GM21447 (cell line): Measurements from ENCODE around the gene SIAE.
A peak's percentile ranks its signal among the peaks of the same experiment; 100 is the strongest.

ENCODE experiments used
- ATAC-seq: cut with Tn5 transposase; IDR thresholded peaks from one replicate; pipeline ENCODE4 v1.9.1; 2021; ENCODE audit not compliant: unreplicated experiment

SIAE gene

GRCh38 chr11:124673333-124674167 lies at the start of gene SIAE, which contains the start of gene SPA17:
SIAE (minus strand) TSS chr11:124673739; CDS start chr11:124673708, 31 bp downstream.
SPA17 (plus strand) TSS chr11:124673904; CDS start chr11:124675265, 1,361 bp downstream.
- ATAC-seq: peak; percentile 89

GRCh38 chr11:124722176-124722575 lies 48.6 kb upstream of the SIAE start:
- no peak for ATAC-seq

- no peak for ATAC-seq
Measured at GRCh38 chr11:124719534-124719933, 46.0 kb upstream of the SIAE start.

GRCh38 chr11:124718801-124719200 lies 45.3 kb upstream of the SIAE start:
- ATAC-seq: no peak

- no peak for ATAC-seq
Measured at GRCh38 chr11:124717786-124718651, 44.5 kb upstream of the SIAE start.

- ATAC-seq: peak; percentile 57
Measured at GRCh38 chr11:124717421-124717785, 43.9 kb upstream of the SIAE start.

GRCh38 chr11:124716591-124716990 lies 43.1 kb upstream of the SIAE start:
- ATAC-seq: no peak

GRCh38 chr11:124712392-124712791 lies 38.9 kb upstream of the SIAE start:
- no peak for ATAC-seq

- no peak for ATAC-seq
Measured at GRCh38 chr11:124707829-124708228, 34.3 kb upstream of the SIAE start.

- no peak for ATAC-seq
Measured at GRCh38 chr11:124700028-124700427, 26.5 kb upstream of the SIAE start.

- no peak for ATAC-seq
Measured at GRCh38 chr11:124699547-124699946, 26.0 kb upstream of the SIAE start.

GRCh38 chr11:124693142-124693541 lies 19.6 kb upstream of the SIAE start:
- ATAC-seq: no peak

- ATAC-seq: no peak
Measured at GRCh38 chr11:124682443-124682842, 8.9 kb upstream of the SIAE start.

GRCh38 chr11:124681421-124681820 lies 7.9 kb upstream of the SIAE start:
- ATAC-seq: no peak

- no peak for ATAC-seq
Measured at GRCh38 chr11:124678416-124678815, 4.9 kb upstream of the SIAE start.

- ATAC-seq: no peak
Measured at GRCh38 chr11:124676386-124676785, 2.8 kb upstream of the SIAE start.

- no peak for ATAC-seq
Measured at GRCh38 chr11:124674571-124674970, 1.0 kb upstream of the SIAE start.

- ATAC-seq: no peak
Measured at GRCh38 chr11:124674168-124674517, 604 bp upstream of the SIAE start.

GRCh38 chr11:124672536-124673215 lies 863 bp downstream of the SIAE start:
- no peak for ATAC-seq

- ATAC-seq: no peak
Measured at GRCh38 chr11:124670732-124671131, 2.8 kb downstream of the SIAE start.

- peak; percentile 31 for ATAC-seq
Measured at GRCh38 chr11:124669193-124669592, 4.3 kb downstream of the SIAE start.
